Measurements from ENCODE around the gene IBTK.

Gene IBTK

GRCh38 chr6:82246370-82246769 is 1.2 kb downstream of the IBTK start:
- no peak for TF ChIP-seq CTCF (IDR thresholded peaks at IDR 0.05)
- H3K4me3 ChIP-seq = peak overlapping the region; percentile 98
- DNase-seq (ENCODE audit: low spot score) = no peak
- peak overlapping the region; percentile 88 to 97 for H3K27ac ChIP-seq

- no peak overlapping the region for H3K27ac ChIP-seq
- DNase-seq (ENCODE audit: low spot score) = no peak
- H3K4me3 ChIP-seq = no peak overlapping the region
- no peak for TF ChIP-seq CTCF (IDR thresholded peaks at IDR 0.05)
Observed at GRCh38 chr6:82245376-82245775, 2.2 kb downstream of the IBTK start.

DNA sequence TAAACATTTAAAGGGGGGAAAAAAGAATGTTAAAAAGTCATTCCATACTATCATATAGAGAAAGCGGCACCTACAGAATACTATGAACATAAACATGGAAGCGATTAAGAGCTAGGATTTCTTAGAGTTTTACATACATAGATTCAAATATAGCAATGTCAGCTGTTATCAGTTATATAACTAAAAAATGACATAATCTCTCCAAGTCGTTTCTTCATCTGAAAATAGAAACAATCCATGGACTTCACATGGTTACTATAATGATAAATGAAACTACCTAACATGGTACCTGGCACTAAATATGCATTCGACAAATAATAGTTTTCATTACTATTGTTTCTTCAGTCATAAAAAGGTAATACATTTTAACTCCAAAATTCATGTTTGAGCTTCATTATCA is 3.7 kb downstream of the IBTK start:
- TF ChIP-seq CTCF (IDR thresholded peaks at IDR 0.05) = no peak
- H3K27ac ChIP-seq = no peak overlapping the region
- no peak overlapping the region for H3K4me3 ChIP-seq
- no peak for DNase-seq (ENCODE audit: low spot score)

- H3K27ac ChIP-seq = no peak overlapping the region
- no peak for DNase-seq (ENCODE audit: low spot score)
Observed at GRCh38 chr6:82240186-82240585, 7.4 kb downstream of the IBTK start.

DNA sequence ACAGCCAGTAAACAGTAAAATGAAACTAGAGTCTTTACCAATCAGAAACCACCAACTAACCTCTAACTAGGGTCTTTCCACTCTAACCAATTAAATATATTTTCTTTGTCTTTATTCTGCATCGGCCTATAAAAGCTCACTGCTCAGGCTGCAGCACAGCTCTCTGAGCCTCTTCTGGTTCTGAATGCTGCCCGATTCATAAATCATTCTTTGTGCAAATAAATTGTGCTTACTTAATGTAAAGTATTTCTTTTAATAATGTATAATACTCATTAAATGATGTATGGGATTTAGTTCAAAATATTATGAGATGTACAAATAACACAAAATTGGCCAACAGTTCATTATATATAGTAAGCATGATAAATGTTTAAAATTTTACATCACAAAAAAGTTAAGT is 7.9 kb downstream of the IBTK start:
- H3K27ac ChIP-seq = no peak overlapping the region
- DNase-seq (ENCODE audit: low spot score) = no peak
- TF ChIP-seq CTCF (IDR thresholded peaks at IDR 0.05) = no peak
- no peak overlapping the region for H3K4me3 ChIP-seq

More at GRCh38 chr6:82240186-82240585, 7.4 kb downstream of the IBTK start:
- H3K4me3 ChIP-seq = no peak overlapping the region
- no peak for TF ChIP-seq CTCF (IDR thresholded peaks at IDR 0.05)

GRCh38 chr6:82237013-82237412 is 10.5 kb downstream of the IBTK start:
- Histone ChIP-seq H3K27ac (no peak overlapping the region), H3K4me3 (no peak overlapping the region)
- no peak for DNase-seq (ENCODE audit: low spot score)
- no peak for TF ChIP-seq CTCF (IDR thresholded peaks at IDR 0.05)

DNA sequence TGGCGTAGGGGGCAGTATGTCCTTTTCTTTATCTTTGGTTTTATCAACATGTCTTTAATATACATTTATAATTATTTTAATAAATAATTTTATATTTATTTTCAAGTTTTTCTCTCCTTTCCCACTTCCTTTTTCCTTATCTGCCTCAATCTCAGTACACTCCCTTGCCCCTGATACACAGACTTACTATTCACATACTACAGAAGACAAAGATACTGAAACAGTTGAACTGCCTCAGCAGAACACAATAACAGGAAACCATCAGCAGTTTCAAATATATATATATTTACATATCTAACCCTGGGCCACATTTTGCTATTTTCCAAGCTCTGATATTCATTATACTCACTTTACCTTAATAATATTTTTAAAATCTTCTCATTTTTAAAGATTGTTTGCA is 19.8 kb downstream of the IBTK start:
- no peak for TF ChIP-seq CTCF (IDR thresholded peaks at IDR 0.05)
- Histone ChIP-seq H3K4me3 (no peak overlapping the region), H3K27ac (no peak overlapping the region)
- no peak for DNase-seq (ENCODE audit: low spot score)
